KMS-11 (cell line): ENCODE data around the gene TMEM25.

Experiments used
- H2AFZ ChIP-seq: fragments of 200-600 bp; sonication (generic); 2 replicates; pipeline ENCODE4 v1.6.1; 2016; ENCODE audit warnings: antibody characterized with exemption, mixed run types, low read depth
- H3K27ac ChIP-seq: fragments of 200-600 bp; sonication (generic); 2 replicates; pipeline ENCODE4 v1.6.1; 2016; ENCODE audit warnings: mild to moderate bottlenecking, mixed run types
- H3K27me3 ChIP-seq: fragments of 200-600 bp; sonication (generic); 2 replicates; pipeline ENCODE4 v1.6.1; 2017; ENCODE audit warnings: mild to moderate bottlenecking, low read depth, mixed run types, moderate library complexity; ENCODE audit not compliant: insufficient read depth
- H3K36me3 ChIP-seq: fragments of 200-600 bp; sonication (generic); 2 replicates; pipeline ENCODE4 v1.6.1; 2017; ENCODE audit warnings: mild to moderate bottlenecking, mixed run types; ENCODE audit not compliant: insufficient read depth
- H3K4me1 ChIP-seq: fragments of 200-600 bp; sonication (generic); 2 replicates; pipeline ENCODE4 v1.6.1; 2016; ENCODE audit warnings: mild to moderate bottlenecking, low read depth, mixed run types; ENCODE audit not compliant: poor library complexity, severe bottlenecking
- H3K4me2 ChIP-seq: fragments of 200-600 bp; sonication (generic); 2 replicates; pipeline ENCODE4 v1.7.0; 2016; ENCODE audit warnings: mild to moderate bottlenecking, mixed run types
- H3K4me3 ChIP-seq: fragments of 200-600 bp; sonication (generic); IDR thresholded peaks from 2 replicates; pipeline ENCODE4 v1.6.1; 2017; ENCODE audit warnings: low read depth, low read length, mixed read lengths; ENCODE audit not compliant: insufficient read depth
- H3K79me2 ChIP-seq: fragments of 200-600 bp; sonication (generic); 2 replicates; pipeline ENCODE4 v1.6.1; 2016; ENCODE audit warnings: low read depth, mixed run types; ENCODE audit not compliant: insufficient read depth
- H3K9ac ChIP-seq: fragments of 200-600 bp; sonication (generic); 2 replicates; pipeline ENCODE4 v1.6.1; 2016; ENCODE audit warnings: mild to moderate bottlenecking, mixed run types
- H4K20me1 ChIP-seq: fragments of 200-600 bp; sonication (generic); 2 replicates; pipeline ENCODE4 v1.6.1; 2016; ENCODE audit warnings: mild to moderate bottlenecking, mixed run types; ENCODE audit not compliant: insufficient read depth
- TF ChIP-seq, protein P1 (sequence below): fragments of 200-600 bp; sonication (generic); conservative IDR thresholded peaks from 2 replicates; pipeline ENCODE4 v1.6.1; 2017; ENCODE audit warnings: low read depth, mild to moderate bottlenecking, antibody characterized with exemption, low read length, moderate library complexity, mixed read lengths

The TMEM25 gene

DNA sequence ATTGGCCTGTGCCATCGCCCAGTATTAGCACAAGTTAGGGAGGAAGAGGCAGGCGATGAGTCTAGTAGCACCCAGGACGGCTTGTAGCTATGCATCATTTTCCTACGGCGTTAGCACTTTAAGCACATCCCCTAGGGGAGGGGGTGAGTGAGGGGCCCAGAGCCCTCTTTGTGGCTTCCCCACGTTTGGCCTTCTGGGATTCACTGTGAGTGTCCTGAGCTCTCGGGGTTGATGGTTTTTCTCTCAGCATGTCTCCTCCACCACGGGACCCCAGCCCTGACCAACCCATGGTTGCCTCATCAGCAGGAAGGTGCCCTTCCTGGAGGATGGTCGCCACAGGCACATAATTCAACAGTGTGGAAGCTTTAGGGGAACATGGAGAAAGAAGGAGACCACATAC is 4.3 kb downstream of the TMEM25 start:
- H3K79me2 ChIP-seq, result no peaks in the 10 kb centered on the region
- TF ChIP-seq, protein P1, sequence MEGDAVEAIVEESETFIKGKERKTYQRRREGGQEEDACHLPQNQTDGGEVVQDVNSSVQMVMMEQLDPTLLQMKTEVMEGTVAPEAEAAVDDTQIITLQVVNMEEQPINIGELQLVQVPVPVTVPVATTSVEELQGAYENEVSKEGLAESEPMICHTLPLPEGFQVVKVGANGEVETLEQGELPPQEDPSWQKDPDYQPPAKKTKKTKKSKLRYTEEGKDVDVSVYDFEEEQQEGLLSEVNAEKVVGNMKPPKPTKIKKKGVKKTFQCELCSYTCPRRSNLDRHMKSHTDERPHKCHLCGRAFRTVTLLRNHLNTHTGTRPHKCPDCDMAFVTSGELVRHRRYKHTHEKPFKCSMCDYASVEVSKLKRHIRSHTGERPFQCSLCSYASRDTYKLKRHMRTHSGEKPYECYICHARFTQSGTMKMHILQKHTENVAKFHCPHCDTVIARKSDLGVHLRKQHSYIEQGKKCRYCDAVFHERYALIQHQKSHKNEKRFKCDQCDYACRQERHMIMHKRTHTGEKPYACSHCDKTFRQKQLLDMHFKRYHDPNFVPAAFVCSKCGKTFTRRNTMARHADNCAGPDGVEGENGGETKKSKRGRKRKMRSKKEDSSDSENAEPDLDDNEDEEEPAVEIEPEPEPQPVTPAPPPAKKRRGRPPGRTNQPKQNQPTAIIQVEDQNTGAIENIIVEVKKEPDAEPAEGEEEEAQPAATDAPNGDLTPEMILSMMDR, result no peak
- no peaks in the 10 kb centered on the region for H3K36me3 ChIP-seq
- no peak overlapping the region for H3K4me2 ChIP-seq
- H3K9ac ChIP-seq, result no peak overlapping the region
- no peaks in the 10 kb centered on the region for H3K27me3 ChIP-seq
- no peak overlapping the region for H3K27ac ChIP-seq
- no peak overlapping the region for H2AFZ ChIP-seq
- H3K4me1 ChIP-seq, result no peaks in the 10 kb centered on the region
- no peaks in the 10 kb centered on the region for H4K20me1 ChIP-seq
- no peak overlapping the region for H3K4me3 ChIP-seq

DNA sequence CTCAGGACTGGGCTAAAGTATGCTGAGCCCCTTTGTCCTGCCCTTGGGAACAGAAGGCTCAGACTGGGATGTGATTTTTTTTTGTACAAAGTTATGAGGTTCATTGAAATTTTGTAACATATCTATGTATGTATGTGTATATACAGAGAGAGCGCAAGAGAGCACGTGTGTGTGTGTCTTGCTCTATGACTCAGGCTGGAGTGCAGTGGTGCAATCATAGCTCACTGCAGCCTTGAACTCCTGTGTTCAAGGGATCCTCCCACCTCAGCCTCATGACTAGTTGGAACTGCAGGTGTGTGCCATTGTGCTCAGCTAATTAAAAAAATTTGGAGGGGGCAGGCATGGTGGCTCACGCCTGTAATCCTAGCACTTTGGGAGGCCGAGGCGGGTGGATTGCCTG is 5.7 kb downstream of the TMEM25 start:
- no peaks in the 10 kb centered on the region for H3K36me3 ChIP-seq
- H3K4me1 ChIP-seq, result no peaks in the 10 kb centered on the region
- no peaks in the 10 kb centered on the region for H4K20me1 ChIP-seq
- no peak overlapping the region for H2AFZ ChIP-seq
- TF ChIP-seq, protein P1, result no peak
- H3K27ac ChIP-seq, result no peak overlapping the region
- H3K9ac ChIP-seq, result no peak overlapping the region
- no peaks in the 10 kb centered on the region for H3K27me3 ChIP-seq
- H3K4me2 ChIP-seq, result no peak overlapping the region
- no peaks in the 10 kb centered on the region for H3K79me2 ChIP-seq
- H3K4me3 ChIP-seq, result no peak overlapping the region

DNA sequence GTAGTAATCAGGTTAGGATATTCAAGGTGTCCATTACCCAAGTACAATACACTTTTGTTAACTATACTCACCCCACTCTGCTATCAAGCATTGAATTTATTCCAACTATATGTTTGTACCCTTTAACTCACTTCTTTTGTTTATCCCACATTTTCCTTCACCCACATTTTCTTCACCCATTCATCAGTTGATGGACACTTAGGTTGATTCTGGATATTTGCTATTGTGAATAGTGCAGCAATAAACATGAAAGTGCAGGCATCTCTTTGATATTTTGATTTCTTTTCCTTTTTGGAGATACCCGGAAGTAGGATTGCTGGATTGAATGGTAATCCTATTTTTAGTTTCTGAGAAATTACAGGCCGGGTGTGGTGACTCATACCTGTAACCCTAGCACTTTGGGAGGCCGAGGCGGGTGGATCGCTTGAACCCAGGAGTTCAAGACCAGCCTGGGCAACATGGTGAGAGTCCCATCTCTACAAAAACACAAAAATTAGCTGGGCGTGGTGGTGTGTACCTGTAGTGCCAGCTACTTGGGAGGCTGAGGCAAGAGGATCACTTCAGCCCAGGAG is 6.5 kb downstream of the TMEM25 start:
- H3K36me3 ChIP-seq, result no peaks in the 10 kb centered on the region
- H3K27me3 ChIP-seq, result no peaks in the 10 kb centered on the region
- H3K27ac ChIP-seq, result no peak overlapping the region
- H3K4me1 ChIP-seq, result no peaks in the 10 kb centered on the region
- TF ChIP-seq, protein P1, result no peak
- no peaks in the 10 kb centered on the region for H4K20me1 ChIP-seq
- H3K79me2 ChIP-seq, result no peaks in the 10 kb centered on the region
- H3K4me2 ChIP-seq, result no peak overlapping the region
- H3K9ac ChIP-seq, result no peak overlapping the region
- H3K4me3 ChIP-seq, result no peak overlapping the region
- no peak overlapping the region for H2AFZ ChIP-seq

DNA sequence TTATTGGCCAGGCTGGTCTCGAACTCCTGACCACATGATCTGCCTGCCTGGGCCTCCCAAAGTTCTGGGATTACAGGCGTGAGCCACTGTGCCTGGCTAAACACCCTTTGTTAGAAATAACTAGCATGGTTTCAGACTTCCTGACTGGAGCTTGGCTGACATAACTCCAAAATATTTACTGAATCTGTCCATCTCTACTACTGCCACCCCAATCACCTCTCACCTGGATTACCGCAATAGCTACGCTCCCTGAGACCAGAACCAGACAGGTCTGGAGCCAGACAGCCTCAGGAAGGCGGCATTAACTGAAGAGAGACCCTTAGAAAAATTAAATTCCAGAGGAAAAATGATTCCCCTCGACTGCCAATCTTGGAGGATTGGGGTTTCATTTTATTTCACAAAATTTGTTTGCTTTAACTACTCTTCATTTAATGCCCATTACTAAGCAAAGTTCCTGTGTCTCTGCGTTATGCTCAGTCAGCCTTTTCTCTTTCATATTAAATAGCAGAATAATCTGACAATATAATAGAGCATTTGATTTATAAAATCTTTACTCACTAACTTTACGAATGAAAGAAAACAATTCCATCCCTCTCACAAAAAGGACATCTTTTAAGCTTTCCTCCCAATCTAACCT is 13.1 kb downstream of the TMEM25 start:
- TF ChIP-seq, protein P1, result no peak
- no peak overlapping the region for H3K4me3 ChIP-seq
- no peak overlapping the region for H2AFZ ChIP-seq
- H3K4me2 ChIP-seq, result no peak overlapping the region
- H3K36me3 ChIP-seq, result no peaks in the 10 kb centered on the region
- no peaks in the 10 kb centered on the region for H4K20me1 ChIP-seq
- H3K27ac ChIP-seq, result no peak overlapping the region
- no peak overlapping the region for H3K9ac ChIP-seq
- H3K4me1 ChIP-seq, result no peaks in the 10 kb centered on the region
- no peaks in the 10 kb centered on the region for H3K79me2 ChIP-seq
- H3K27me3 ChIP-seq, result no peaks in the 10 kb centered on the region
